Erythroblast (primary cell): ENCODE data around the gene DOP1A.

Experiments used
- GATA1 ChIP-seq: IDR thresholded peaks from 2 replicates; pipeline ENCODE4 v1.6.1; 2011; ENCODE audit warnings: low read depth, mild to moderate bottlenecking, control low read depth, low read length, moderate library complexity
- POLR2A ChIP-seq: IDR thresholded peaks from 2 replicates; pipeline ENCODE4 v1.6.1; 2011; ENCODE audit warnings: mild to moderate bottlenecking, low read length

DNA sequence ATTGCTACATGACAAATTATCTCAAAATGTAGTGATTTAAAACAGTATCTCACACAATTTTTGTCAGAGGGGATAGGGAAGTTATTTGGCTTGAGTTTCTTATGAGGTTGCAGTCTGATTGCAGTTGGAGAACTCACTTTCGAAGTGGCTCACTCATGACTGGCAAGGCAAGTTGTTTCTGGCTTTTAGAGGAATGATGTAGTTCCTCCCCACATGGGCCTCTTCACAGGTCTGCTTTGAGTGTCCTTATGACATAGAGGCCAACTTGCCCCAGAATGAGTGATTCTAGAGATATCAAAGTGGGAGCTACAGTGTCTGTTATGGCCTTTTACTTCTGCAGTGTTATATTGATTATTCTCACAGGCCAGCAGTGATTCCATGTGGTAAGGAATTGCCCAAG is 6.1 kb downstream of the DOP1A start:
- TF ChIP-seq POLR2A, result no peak
- no peak for TF ChIP-seq GATA1
